Sigmoid colon (tissue), 7 donors: ENCODE data around the gene C6orf120. TPM values are rescaled to one million over a fixed set of nuclear protein-coding genes. Genes with fewer than 3 reads are reported as not detected.

Source experiments
- DNase-seq: peaks from one replicate; pipeline ENCODE4 v3.0.0-alpha.2; 2019
- H3K27ac ChIP-seq, 4 donors: fragments of 200-600 bp; sonication (generic); one replicate each; pipeline ENCODE4 v1.5.1; 2016 to 2019; ENCODE audit warnings: mild to moderate bottlenecking in 1 of 4
- H3K27me3 ChIP-seq, 3 donors: fragments of 200-600 bp; sonication (generic); one replicate each; pipeline ENCODE4 v1.5.1; 2019; ENCODE audit warnings: mild to moderate bottlenecking in 1 of 3
- H3K36me3 ChIP-seq, 4 donors: fragments of 200-600 bp; sonication (generic); one replicate each; pipeline ENCODE4 v1.5.1; 2016 to 2019
- H3K4me1 ChIP-seq, 4 donors: fragments of 200-600 bp; sonication (generic); one replicate each; pipeline ENCODE4 v1.5.1; 2017 to 2019
- H3K4me3 ChIP-seq, 4 donors: fragments of 200-600 bp; sonication (generic); one replicate each; pipeline ENCODE4 v1.5.1; 2017 to 2019; ENCODE audit warnings: mild to moderate bottlenecking in 2 of 4, moderate library complexity in 1 of 4
- H3K9me3 ChIP-seq, 4 donors: fragments of 200-600 bp in 3 of 4; sonication (generic) in 3 of 4; one replicate each; pipeline versions ENCODE4 v1.5.1 to v1.6.1; 2013 to 2019
- CTCF ChIP-seq, 4 experiments: fragments of 450-650 bp in 3 of 4; fragments of 200-600 bp in 1 of 4; IDR thresholded peaks; one replicate each; pipeline ENCODE4 v1.5.1; 2016 to 2019; ENCODE audit warnings: antibody characterized with exemption in 4 of 4, mild to moderate bottlenecking in 3 of 4, moderate library complexity in 2 of 4
- EP300 ChIP-seq, 4 donors: sonication (generic); formaldehyde crosslinking; IDR thresholded peaks; one replicate each; pipeline ENCODE4 v1.6.1; 2017; ENCODE audit warnings: antibody characterized with exemption in 4 of 4
- POLR2A ChIP-seq, 2 donors: fragments of 450-650 bp; IDR thresholded peaks; one replicate each; pipeline ENCODE4 v1.6.1; 2016; ENCODE audit warnings: antibody characterized with exemption in 2 of 2, mild to moderate bottlenecking in 2 of 2, moderate library complexity in 2 of 2
- POLR2AphosphoS5 ChIP-seq, 4 donors: sonication (generic); formaldehyde crosslinking; IDR thresholded peaks; one replicate each; pipeline ENCODE4 v1.6.1; 2017; ENCODE audit warnings: antibody characterized with exemption in 4 of 4
- WGBS, 2 donors: extraction: QIAGEN DNeasy Blood & Tissue Kit; methylation state at CpG; one replicate each; pipeline ENCODE4 v1.1.7; 2013; 5-methylcytosine and 5-hydroxymethylcytosine counted together
- intact Hi-C: fragments of 100-400 bp; cut with DNase I; formaldehyde crosslinking; loops from one replicate; pipeline ENCODE4 v1.15.1; 2023
- polyA plus RNA-seq, 3 donors: library from polyadenylated mRNA; stranded (reverse); fragments of 200-250 nt; gene quantifications; one replicate each; pipeline ENCODE4 v1.2.3, GENCODE V29; 2013
- total RNA-seq, 4 donors: library from RNA; depleted of rRNA; stranded (reverse); fragments of >200 nt; gene quantifications; one replicate each; pipeline ENCODE4 v1.1.0, GENCODE V29; 2016
- donor health status: healthy with polysubstance abuse.
- donor health status: Bipolar disorder and iron deficiency.
- donor health status: healthy.

The C6orf120 gene
- total and polyA plus RNA-seq, 7 donors: 10.2 to 33.6 (median 22.7) TPM

DNA sequence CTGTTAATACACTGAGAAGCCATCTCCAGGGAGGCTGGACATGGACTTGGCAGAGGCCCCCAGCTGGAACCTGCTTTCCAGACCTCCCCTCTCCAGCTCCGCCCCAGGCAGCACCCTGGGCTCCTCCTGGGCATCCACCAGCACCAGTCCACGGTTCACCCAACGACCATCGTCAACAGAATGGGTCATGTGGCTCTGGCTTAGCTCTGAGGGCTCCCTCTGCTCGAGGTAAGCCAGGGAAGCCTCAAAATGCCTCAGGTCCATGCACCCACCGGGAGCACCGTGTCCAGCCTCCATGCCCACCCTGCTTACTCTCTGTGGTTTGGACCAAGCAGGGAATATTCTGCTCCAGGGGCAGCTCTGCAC lies 40.6 kb upstream of the C6orf120 start:
- intact Hi-C loops: no loop called here
- no peak for DNase-seq
- H3K4me3 ChIP-seq: no peak overlapping the region
- no peaks in the 10 kb centered on the region for H3K27me3 ChIP-seq
- peaks cover 0 to 75% (median 9%) of the 10 kb centered on the region in 4 donors for H3K36me3 ChIP-seq
- H3K4me1 ChIP-seq: no peaks in the 10 kb centered on the region
- no peak overlapping the region for H3K27ac ChIP-seq
- H3K9me3 ChIP-seq: no peaks in the 10 kb centered on the region
- TF ChIP-seq POLR2AphosphoS5 (IDR thresholded peaks at IDR 0.05) (no peak), CTCF (IDR thresholded peaks at IDR 0.05) (no peak), EP300 (IDR thresholded peaks at IDR 0.05) (no peak), POLR2A (IDR thresholded peaks at IDR 0.05) (no peak)
- 94 to 96% methylated on average over 7 of the region's 7 CpGs for WGBS, 2 donors

DNA sequence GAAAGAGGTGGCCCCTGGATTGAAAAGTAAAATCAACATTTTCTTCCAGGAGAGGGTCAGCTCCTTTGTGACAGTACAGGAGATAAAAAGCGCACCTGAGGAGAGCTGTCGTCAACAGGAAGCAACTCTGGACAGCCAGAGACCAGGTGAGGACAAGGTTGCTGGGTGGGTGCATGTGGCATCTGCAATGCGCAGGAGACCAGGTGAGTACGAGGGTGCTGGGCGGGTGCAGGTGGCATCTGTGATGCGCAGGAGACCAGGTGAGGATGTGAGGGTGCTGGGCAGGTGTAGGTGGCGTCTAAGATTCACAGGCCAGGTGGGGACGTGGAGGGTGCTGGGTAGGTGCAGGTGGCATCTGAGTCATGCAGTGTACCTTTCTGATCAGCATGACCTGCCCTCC lies 38.5 kb upstream of the C6orf120 start:
- no peak overlapping the region for H3K27ac ChIP-seq
- no peak overlapping the region for H3K4me3 ChIP-seq
- H3K4me1 ChIP-seq: no peaks in the 10 kb centered on the region
- H3K27me3 ChIP-seq: no peaks in the 10 kb centered on the region
- DNase-seq: no peak
- TF ChIP-seq EP300 (IDR thresholded peaks at IDR 0.05) (no peak), POLR2A (IDR thresholded peaks at IDR 0.05) (no peak), CTCF (IDR thresholded peaks at IDR 0.05) (no peak), POLR2AphosphoS5 (IDR thresholded peaks at IDR 0.05) (no peak)
- no peaks in the 10 kb centered on the region for H3K9me3 ChIP-seq
- H3K36me3 ChIP-seq: peaks cover 0 to 76% (median 15%) of the 10 kb centered on the region in 4 donors
- 85 to 95% methylated on average over 8 of the region's 8 CpGs for WGBS, 2 donors
- intact Hi-C loops: no loop called here

DNA sequence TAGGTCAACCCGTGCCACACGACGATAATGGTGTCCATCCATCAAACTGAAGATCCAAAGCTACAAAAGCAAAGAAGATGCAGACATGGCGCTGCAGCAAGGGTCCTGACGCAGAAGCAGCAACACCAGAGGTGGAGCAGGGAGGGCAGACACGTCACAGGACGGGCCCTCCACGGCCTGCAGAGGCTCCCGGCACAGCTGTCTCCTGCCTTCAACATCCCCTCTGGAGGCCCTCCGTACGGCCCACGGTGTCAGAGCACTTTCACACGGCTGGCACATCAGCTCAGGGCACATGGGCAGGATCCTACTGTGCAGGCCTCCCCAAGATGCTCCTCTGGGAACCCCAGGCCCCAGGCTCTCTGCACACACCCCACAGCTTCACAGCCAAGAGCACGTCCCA lies 37.7 kb upstream of the C6orf120 start:
- intact Hi-C loops: no loop called here
- Histone ChIP-seq H3K4me3 (no peak overlapping the region), H3K27me3 (no peaks in the 10 kb centered on the region), H3K27ac (no peak overlapping the region), H3K9me3 (no peaks in the 10 kb centered on the region), H3K36me3 (peaks cover 0 to 75% (median 15%) of the 10 kb centered on the region in 4 donors), H3K4me1 (no peaks in the 10 kb centered on the region)
- TF ChIP-seq POLR2AphosphoS5 (IDR thresholded peaks at IDR 0.05) (no peak), POLR2A (IDR thresholded peaks at IDR 0.05) (no peak), CTCF (IDR thresholded peaks at IDR 0.05) (no peak), EP300 (IDR thresholded peaks at IDR 0.05) (no peak)
- no peak for DNase-seq
- 95 to 96% methylated on average over 14 of the region's 14 CpGs for WGBS, 2 donors

DNA sequence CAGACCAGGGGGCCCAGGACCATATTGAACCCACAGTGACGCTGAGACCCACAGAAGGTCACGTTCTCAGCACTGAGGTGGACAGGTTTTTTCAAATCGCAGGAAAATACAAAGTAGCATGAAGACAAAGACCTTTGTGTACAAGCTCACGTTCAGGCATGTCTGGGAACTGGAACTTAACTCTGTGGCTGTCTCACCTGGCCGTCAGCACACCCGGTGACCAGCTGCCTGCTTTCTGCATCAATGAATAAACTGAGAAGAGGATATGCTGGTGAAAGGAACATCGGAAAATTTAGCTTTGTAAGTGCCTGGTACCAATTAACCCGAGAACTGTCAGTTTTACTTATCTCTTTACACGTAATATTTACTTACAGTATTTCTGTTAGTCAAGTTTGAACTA lies 36.6 kb upstream of the C6orf120 start:
- DNase-seq: no peak
- no peak overlapping the region for H3K27ac ChIP-seq
- no peaks in the 10 kb centered on the region for H3K27me3 ChIP-seq
- no peaks in the 10 kb centered on the region for H3K4me1 ChIP-seq
- intact Hi-C loops: no loop called here
- peaks cover 0 to 75% (median 14%) of the 10 kb centered on the region in 4 donors for H3K36me3 ChIP-seq
- no peak overlapping the region for H3K4me3 ChIP-seq
- H3K9me3 ChIP-seq: no peaks in the 10 kb centered on the region
- TF ChIP-seq EP300 (IDR thresholded peaks at IDR 0.05): no peak
- no peak for TF ChIP-seq CTCF (IDR thresholded peaks at IDR 0.05)
- no peak for TF ChIP-seq POLR2A (IDR thresholded peaks at IDR 0.05)
- TF ChIP-seq POLR2AphosphoS5 (IDR thresholded peaks at IDR 0.05): no peak
- 89 to 96% methylated on average over 9 of the region's 9 CpGs for WGBS, 2 donors

DNA sequence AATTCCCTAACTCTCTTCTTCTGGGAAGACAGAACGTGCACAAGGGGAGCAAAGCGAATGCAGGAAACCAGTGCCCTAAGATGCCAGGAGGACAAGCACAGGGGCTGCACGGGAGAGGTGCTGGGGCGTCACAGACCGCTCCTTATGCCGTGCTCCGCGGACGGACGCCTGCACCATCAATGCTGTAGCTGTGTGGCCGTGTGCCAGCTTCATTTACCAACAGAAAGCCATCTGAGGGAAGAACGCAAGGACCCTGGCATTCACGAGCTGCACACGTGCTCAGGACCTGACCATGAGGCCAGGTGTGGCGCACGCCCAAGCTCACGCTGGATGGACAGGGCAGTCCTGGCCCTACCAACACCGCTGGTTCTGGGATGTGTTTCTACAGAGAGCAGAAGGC lies 35.5 kb upstream of the C6orf120 start:
- no peaks in the 10 kb centered on the region for H3K9me3 ChIP-seq
- peaks cover 0 to 75% (median 13%) of the 10 kb centered on the region in 4 donors for H3K36me3 ChIP-seq
- no peaks in the 10 kb centered on the region for H3K4me1 ChIP-seq
- no peaks in the 10 kb centered on the region for H3K27me3 ChIP-seq
- no peak overlapping the region for H3K4me3 ChIP-seq
- no peak for TF ChIP-seq EP300 (IDR thresholded peaks at IDR 0.05)
- TF ChIP-seq POLR2A (IDR thresholded peaks at IDR 0.05): no peak
- no peak for TF ChIP-seq POLR2AphosphoS5 (IDR thresholded peaks at IDR 0.05)
- no peak for TF ChIP-seq CTCF (IDR thresholded peaks at IDR 0.05)
- WGBS, 2 donors: 95 to 97% methylated on average over 18 of the region's 18 CpGs
- DNase-seq: no peak
- intact Hi-C loops: no loop called here
- no peak overlapping the region for H3K27ac ChIP-seq
